HepG2 (cell line): ENCODE measurements around the gene CSTF1.

Experiments used
- CBX5 ChIP-seq: sonication (generic); formaldehyde crosslinking; IDR thresholded peaks from 2 replicates; pipeline ENCODE4 v1.4.0; 2020; ENCODE audit warnings: missing genetic modification reagents, borderline replicate concordance
- GTF2F1 ChIP-seq: fragments of 150-350 bp; IDR thresholded peaks from 2 replicates; pipeline ENCODE4 v1.6.1; 2014; ENCODE audit warnings: low read length
- JUN ChIP-seq: sonication (generic); formaldehyde crosslinking; IDR thresholded peaks from 2 replicates; pipeline ENCODE4 v1.4.0; 2020; ENCODE audit warnings: mild to moderate bottlenecking, missing genetic modification reagents
- NPAS2 ChIP-seq: sonication (generic); formaldehyde crosslinking; IDR thresholded peaks from 2 replicates; pipeline ENCODE4 v1.8.0; 2022; ENCODE audit warnings: mild to moderate bottlenecking, missing genetic modification reagents, borderline replicate concordance
- POLR2AphosphoS5 ChIP-seq: IDR thresholded peaks from 2 replicates; pipeline ENCODE4 v1.6.1; 2012; ENCODE audit warnings: low read depth, low read length
- RAD51 ChIP-seq: fragments of 450-650 bp; IDR thresholded peaks from 2 replicates; pipeline ENCODE4 v1.6.1; 2016; ENCODE audit warnings: borderline replicate concordance
- SMARCC2 ChIP-seq: fragments of 450-650 bp; IDR thresholded peaks from 2 replicates; pipeline ENCODE4 v1.6.1; 2017; ENCODE audit warnings: antibody characterized with exemption, mild to moderate bottlenecking
- ZFP82 ChIP-seq: sonication (generic); formaldehyde crosslinking; IDR thresholded peaks from 2 replicates; pipeline ENCODE4 v1.5.1; 2020; ENCODE audit warnings: mild to moderate bottlenecking, missing genetic modification reagents, borderline replicate concordance

DNA sequence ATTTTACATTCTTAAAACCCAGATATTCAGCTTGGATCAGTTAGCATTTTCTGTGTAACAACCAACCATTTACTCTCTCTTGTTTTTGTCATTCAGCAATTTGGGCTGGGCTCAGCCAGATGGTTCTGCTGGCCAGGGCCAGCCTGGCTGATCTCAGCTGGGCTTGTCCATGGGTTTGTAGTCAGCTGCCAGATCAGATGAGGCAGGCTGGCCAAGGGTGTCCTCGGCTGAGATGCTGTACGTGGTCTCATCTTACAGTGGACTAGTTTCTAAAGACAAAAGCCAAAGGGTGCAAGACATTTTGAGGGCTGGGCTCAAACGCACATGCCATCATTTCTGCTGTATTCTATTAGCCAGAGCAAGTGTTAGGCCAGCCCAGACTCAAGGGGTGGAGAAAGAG lies 49.7 kb upstream of the CSTF1 start:
- TF ChIP-seq GTF2F1 = no peak
- TF ChIP-seq RAD51 = no peak
- TF ChIP-seq SMARCC2 = no peak
- no peak for TF ChIP-seq NPAS2 (CRISPR knock-in tag)
- TF ChIP-seq ZFP82 (CRISPR knock-in tag) = no peak
- no peak for TF ChIP-seq POLR2AphosphoS5
- TF ChIP-seq JUN = no peak
- TF ChIP-seq CBX5 (CRISPR knock-in tag) = no peak
